ENCODE data around the gene PTPRT.

GRCh38 chr20:42919316-42919715 is 270.4 kb downstream of the PTPRT start:
- TF ChIP-seq GABPA (IDR thresholded peaks at IDR 0.05; ENCODE audit: low read depth), result no peak
- TF ChIP-seq, protein P1, sequence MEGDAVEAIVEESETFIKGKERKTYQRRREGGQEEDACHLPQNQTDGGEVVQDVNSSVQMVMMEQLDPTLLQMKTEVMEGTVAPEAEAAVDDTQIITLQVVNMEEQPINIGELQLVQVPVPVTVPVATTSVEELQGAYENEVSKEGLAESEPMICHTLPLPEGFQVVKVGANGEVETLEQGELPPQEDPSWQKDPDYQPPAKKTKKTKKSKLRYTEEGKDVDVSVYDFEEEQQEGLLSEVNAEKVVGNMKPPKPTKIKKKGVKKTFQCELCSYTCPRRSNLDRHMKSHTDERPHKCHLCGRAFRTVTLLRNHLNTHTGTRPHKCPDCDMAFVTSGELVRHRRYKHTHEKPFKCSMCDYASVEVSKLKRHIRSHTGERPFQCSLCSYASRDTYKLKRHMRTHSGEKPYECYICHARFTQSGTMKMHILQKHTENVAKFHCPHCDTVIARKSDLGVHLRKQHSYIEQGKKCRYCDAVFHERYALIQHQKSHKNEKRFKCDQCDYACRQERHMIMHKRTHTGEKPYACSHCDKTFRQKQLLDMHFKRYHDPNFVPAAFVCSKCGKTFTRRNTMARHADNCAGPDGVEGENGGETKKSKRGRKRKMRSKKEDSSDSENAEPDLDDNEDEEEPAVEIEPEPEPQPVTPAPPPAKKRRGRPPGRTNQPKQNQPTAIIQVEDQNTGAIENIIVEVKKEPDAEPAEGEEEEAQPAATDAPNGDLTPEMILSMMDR (IDR thresholded peaks at IDR 0.05), result no peak
- no peak for TF ChIP-seq EP300 (IDR thresholded peaks at IDR 0.05; ENCODE audit: borderline replicate concordance in 1 of 2, low read depth in 1 of 2, low read length in 1 of 2)
- TF ChIP-seq TCF12 (IDR thresholded peaks at IDR 0.05), result no peak
- TF ChIP-seq, protein P2, sequence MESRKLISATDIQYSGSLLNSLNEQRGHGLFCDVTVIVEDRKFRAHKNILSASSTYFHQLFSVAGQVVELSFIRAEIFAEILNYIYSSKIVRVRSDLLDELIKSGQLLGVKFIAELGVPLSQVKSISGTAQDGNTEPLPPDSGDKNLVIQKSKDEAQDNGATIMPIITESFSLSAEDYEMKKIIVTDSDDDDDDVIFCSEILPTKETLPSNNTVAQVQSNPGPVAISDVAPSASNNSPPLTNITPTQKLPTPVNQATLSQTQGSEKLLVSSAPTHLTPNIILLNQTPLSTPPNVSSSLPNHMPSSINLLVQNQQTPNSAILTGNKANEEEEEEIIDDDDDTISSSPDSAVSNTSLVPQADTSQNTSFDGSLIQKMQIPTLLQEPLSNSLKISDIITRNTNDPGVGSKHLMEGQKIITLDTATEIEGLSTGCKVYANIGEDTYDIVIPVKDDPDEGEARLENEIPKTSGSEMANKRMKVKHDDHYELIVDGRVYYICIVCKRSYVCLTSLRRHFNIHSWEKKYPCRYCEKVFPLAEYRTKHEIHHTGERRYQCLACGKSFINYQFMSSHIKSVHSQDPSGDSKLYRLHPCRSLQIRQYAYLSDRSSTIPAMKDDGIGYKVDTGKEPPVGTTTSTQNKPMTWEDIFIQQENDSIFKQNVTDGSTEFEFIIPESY (IDR thresholded peaks at IDR 0.05; ENCODE audit: borderline replicate concordance, low read depth), result no peak
- no peak for TF ChIP-seq RXRA (IDR thresholded peaks at IDR 0.05; ENCODE audit: borderline replicate concordance, low read depth)

Measured in SK-N-SH (cell line).